Stimulated activated CD8-positive, alpha-beta memory T cell treated with anti-CD3 and anti-CD28 coated beads, Interleukin-15, amount 100 ng/mL, for 1 hour (primary cell): ENCODE measurements around the gene CEP57.
"Not testable (repeated sequence)": the region's sequence is repeated elsewhere in the genome, so short reads cannot be mapped to it uniquely, and the experiment has no call there.

Experiments
- DNase-seq: peaks from one replicate; pipeline ENCODE4 v3.0.0-alpha.2; 2020; ENCODE audit warnings: low read depth

The CEP57 gene

GRCh38 chr11:95863486-95864140 lies 73.3 kb downstream of the CEP57 start:
- DNase-seq = no peak

- no peak for DNase-seq
These were observed 76.8 kb downstream of the CEP57 start for GRCh38 chr11:95867105-95867504.

DNA sequence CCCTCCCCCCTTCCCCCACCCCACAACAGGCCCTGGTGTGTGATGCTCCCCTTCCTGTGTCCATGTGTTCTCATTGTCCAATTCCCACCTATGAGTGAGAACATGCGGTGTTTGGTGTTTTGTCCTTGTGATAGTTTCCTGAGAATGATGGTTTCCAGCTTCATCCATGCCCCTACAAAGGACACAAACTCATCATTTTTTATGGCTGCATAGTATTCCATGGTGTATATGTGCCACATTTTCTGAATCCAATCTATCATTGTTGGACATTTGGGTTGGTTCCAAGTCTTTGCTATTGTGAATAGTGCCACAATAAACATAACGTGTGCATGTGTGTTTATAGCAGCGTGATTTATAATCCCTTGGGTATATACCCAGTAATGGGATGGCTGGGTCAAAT lies 80.6 kb downstream of the CEP57 start:
- DNase-seq = not testable (repeated sequence)

GRCh38 chr11:95877291-95877690 lies 87.0 kb downstream of the CEP57 start:
- DNase-seq = no peak
